ENCODE results near the gene DMBT1.

The DMBT1 gene

GRCh38 chr10:122548407-122549085 is 12.0 kb upstream of the DMBT1 start:
- DNase-seq (ENCODE audit: low read depth) = no peak

- peak; percentile 26 for DNase-seq (ENCODE audit: low read depth)
Observed at GRCh38 chr10:122549636-122550035, 10.9 kb upstream of the DMBT1 start.

GRCh38 chr10:122550427-122550826 is 10.1 kb upstream of the DMBT1 start:
- DNase-seq (ENCODE audit: low read depth) = no peak

DNA sequence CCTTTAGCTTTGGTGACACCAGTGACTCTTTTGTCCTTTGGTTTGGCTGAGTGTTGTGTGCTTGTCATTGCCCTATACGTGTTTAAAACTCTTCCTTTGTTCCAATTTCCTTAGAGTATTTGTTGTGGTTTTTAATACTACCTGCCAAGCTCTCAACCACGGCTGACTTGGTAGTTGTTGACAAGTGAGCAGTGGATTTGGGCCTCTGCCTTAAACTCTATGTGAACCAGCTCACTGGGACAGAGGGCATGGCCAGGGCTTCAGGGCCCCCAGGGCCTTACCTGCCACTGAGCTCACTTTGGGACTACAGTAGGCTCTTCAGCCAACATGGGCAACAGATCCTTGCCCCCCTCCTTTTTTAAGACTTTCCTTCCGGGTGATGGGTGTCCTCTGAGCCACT is 9.6 kb upstream of the DMBT1 start:
- no peak for DNase-seq (ENCODE audit: low read depth)

DNA sequence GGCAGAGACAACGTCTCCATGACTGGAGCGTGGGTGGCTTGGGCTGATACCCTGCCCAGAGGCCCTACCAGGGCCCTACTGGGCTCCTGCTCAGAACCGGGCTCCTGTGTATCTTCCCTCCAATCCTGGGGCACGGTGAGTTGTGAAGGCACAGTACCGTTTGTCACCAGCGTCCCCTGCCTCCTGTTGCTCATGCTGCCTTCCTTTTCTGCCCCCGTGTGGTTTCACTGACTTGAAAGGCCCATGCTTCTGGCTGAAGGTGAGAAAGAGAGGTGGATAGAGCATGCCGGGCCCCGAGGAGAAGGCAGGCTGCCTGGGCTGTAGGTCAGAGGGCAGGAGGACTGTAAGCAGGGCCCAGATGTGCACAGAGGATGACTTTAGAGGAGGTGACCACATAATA is 9.1 kb upstream of the DMBT1 start:
- DNase-seq (ENCODE audit: low read depth) = no peak

DNA sequence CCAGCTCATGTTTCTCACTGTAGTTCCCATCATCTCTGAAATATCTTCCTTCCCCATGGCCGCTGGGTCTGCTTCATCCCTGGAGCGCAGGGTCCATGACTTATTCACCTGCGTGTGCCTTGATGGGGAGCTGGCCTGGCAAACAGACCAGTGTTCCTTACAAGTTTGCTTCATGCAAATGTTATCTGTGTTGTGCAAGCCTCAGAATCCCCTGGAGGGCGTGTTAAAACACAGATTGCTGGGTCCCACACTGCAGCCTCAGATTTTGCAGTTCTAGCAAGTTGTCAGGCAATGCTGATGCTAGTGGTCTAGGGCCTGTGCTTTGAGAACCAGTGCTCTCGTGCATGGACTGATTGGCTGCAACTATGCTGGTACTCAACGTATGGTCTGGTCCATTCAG is 7.2 kb upstream of the DMBT1 start:
- peak; percentile 34 for DNase-seq (ENCODE audit: low read depth)

GRCh38 chr10:122554131-122555036 is 6.2 kb upstream of the DMBT1 start:
- no peak for DNase-seq (ENCODE audit: low read depth)

GRCh38 chr10:122555442-122555841 is 5.1 kb upstream of the DMBT1 start:
- DNase-seq (ENCODE audit: low read depth) = no peak

DNA sequence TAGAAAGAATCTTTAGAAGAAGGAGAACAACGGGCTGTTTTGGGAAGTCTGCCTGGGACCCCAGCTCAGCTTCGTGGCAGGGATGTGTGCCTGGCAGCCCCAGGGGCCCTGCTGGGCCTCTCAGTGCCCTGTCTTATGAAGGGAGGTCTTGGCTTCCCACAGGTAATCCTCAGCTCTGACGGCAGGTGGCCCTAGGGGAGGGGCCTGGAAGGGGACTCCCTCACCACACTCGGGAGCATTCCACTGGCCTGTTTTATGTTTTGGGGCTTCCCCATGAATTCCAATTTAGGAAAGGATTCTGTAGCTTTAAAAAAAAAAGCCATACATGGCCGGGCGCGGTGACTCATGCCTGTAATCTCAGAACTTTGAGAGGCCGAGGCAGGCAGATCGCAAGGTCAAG is 3.0 kb upstream of the DMBT1 start:
- no peak for DNase-seq (ENCODE audit: low read depth)

GRCh38 chr10:122558452-122558851 is 2.1 kb upstream of the DMBT1 start:
- DNase-seq (ENCODE audit: low read depth) = no peak

DNA sequence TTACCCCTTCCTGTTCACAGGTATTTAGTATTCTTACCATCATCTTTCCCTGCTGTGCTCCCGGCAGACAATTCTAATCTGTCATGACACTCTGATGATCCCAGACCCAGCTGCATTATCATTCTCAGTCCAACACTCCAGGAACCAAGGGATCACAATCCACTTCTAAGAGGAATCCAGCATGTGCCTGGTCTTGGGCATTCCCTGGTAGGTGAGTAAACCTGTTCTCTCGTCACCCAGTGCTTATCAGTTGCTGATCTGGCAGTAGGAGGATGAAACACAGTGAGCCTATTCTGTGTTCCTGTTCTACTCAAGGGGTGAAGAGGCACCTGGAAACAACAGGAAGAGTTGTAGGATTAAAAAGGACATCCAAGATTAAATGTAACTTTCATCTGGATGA is 1.3 kb upstream of the DMBT1 start:
- peak; percentile 57 for DNase-seq (ENCODE audit: low read depth)

DNA sequence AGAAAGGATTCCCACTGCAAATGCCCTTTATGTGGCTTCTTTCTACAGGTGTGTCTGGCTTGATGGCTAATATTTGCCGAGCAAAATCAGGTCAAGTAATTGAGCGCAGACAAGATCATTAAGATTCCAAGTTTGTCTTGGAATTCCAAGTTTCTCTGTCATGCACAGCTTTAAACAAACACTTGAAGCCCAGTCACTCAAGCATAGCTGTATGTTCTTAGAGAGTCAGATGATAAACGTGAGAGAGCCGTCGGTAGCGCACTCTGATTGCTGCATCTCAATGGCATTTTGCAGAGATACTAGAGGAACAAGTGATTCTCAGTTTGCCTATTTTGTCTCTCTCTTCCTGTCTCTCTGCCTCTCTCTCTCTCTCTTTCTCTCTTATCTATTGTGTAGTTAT is 658 bp downstream of the DMBT1 start:
- peak; percentile 49 for DNase-seq (ENCODE audit: low read depth)

- DNase-seq (ENCODE audit: low read depth) = no peak
Observed at GRCh38 chr10:122561792-122562191, 1.2 kb downstream of the DMBT1 start.

DNA sequence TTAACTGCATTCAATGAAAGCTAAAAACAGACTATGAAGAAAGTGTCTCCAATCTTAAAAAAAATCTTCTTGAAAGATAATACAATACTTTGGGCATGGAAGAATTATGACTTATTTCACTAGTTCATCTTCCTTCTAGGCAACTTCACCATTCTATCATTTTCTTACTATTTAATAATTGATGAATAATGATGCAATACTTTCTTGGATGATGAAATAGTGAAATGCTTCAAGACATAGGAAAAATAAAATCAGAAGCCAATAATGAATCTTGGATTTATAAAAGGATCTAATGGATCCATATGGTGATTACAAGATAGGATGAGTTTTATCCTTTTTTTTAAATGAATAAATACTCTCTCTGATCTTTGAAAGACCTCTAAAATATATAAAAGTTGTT is 4.4 kb downstream of the DMBT1 start:
- no peak for DNase-seq (ENCODE audit: low read depth)

- peak; percentile 79 for DNase-seq (ENCODE audit: low read depth)
Observed at GRCh38 chr10:122565766-122566206, 5.2 kb downstream of the DMBT1 start.

DNA sequence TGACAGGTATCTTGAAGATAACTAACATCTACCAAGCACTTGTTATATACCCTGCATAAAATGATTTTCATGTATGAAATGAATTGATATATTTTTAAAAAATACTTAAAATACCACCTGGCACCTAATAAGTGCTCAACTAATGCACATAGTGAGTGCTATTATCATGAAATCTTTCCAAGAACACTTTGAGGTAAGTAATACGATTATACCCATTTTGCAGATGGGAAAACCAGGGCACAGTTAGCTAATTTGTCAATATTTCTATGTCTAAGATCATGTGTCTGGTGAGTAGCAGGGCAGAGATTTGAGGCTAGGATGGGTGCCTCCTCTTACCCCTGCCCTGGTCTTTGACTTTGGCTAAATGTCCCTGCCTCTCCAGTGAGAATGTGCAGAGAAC is 6.1 kb downstream of the DMBT1 start:
- no peak for DNase-seq (ENCODE audit: low read depth)

DNA sequence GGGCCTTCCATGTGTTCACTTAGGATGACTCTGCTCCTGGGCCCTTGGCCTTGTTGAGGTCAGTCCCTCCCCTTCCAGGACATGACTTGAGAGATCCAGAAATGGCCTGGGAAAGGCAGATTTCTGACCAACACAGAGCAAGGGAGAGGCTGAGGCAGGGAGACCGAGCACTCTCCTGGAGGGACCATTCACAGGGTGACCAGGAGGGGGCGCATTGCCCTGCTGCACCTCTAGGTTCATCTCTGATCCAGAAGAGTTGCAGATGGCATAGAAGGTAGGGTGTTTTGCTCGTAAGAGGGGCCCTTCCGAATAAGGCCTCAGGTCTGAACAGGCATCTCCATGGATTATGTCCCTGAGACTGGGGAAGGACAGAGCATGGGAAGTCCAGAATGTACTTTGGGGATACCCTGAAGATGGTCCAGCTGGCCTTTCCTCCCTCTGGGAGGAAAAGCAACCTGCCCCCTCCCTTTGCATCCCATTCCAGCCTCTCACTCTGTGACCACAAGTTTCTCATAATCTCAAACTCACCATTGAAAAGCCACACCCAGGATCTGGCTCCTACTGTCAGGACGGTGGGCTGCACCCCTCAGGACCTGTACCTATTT is 6.6 kb downstream of the DMBT1 start:
- peak; percentile 7 for DNase-seq (ENCODE audit: low read depth)

DNA sequence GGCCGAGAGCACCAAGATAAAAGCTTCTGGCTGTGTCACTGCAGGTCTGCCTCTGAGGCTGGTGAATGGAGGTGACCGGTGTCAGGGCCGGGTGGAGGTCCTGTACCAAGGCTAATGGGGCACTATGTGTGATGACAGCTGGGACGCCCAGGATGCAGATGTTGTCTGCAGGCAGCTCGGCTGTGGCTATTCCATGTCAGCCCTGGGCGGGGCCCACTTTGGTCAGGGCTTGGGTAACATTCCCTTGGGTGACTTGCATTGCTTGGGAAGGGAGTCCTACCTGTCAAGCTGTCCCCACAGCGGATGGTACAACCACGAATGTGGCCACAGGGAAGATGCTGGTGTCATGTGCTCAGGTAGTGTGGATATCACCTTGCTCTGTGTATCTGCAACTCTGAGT is 8.0 kb downstream of the DMBT1 start:
- DNase-seq (ENCODE audit: low read depth) = no peak

GRCh38 chr10:122570920-122571319 is 10.4 kb downstream of the DMBT1 start:
- no peak for DNase-seq (ENCODE audit: low read depth)

GRCh38 chr10:122571892-122572291 is 11.3 kb downstream of the DMBT1 start:
- DNase-seq (ENCODE audit: low read depth) = no peak

GRCh38 chr10:122575776-122576175 is 15.2 kb downstream of the DMBT1 start:
- DNase-seq (ENCODE audit: low read depth) = no peak

DNA sequence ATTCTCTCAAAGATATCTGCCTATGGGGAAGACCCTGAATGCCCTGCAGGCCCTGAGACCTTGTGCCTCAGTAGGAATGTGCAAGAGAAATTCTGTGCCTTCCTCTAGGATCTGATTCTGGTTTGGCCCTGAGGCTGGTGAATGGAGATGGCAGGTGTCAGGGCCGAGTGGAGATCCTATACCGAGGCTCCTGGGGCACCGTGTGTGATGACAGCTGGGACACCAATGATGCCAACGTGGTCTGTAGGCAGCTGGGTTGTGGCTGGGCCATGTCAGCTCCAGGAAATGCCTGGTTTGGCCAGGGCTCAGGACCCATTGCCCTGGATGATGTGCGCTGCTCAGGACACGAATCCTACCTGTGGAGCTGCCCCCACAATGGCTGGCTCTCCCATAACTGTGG is 15.7 kb downstream of the DMBT1 start:
- DNase-seq (ENCODE audit: low read depth) = no peak

DNA sequence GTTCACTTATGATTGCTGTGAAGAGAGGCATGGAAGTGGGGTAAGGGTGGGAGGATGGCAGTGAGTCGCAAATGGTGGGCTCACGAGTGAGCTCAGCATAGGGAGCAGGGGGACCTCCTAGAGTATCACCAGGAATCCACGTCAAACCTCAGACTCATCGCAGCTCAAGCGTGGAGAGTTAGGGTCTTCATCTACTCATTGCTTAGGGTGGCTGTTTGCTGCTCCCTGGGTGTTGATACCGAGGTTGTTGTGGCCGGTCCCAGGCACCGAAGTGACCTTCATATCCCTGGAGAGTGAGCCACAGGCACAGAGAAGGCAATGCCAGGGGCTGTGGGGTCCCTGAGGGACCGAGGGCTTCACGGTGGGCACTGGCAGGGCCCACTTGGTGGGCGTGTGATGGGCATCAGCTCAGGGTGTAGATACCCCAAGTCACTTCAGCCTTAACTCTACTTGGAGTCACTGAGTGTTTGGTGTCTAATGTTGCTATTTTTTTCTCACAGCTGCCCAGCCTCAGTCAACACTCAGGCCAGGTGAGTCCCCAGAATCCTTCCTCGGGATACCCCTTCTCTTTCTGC is 16.8 kb downstream of the DMBT1 start:
- DNase-seq (ENCODE audit: low read depth) = no peak

Measured in amniotic epithelial cell (primary cell).